ENCODE results near the gene PLCXD1.
"Not testable (repeated sequence)": the region's sequence is repeated elsewhere in the genome, so short reads cannot be mapped to it uniquely, and the experiment has no call there.

PLCXD1 gene

DNA sequence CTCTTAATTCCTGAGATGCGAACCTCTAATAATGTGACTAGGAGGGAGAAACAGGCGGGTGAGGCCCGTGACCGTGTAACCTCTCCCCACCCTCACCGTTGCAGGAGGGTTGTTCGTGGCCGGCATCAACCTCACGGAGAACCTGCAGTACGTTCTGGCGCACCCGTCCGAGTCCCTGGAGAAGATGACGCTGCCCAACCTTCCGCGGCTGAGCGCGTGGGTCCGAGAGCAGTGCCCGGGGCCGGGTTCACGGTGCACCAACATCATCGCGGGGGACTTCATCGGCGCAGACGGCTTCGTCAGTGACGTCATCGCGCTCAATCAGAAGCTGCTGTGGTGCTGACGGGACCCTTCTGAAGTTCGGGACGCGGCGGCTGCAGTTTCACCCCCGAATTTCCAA is 17.8 kb downstream of the PLCXD1 start:
- Mint-ChIP-seq H3K36me3 (ENCODE audit: low read depth) (peaks cover 12% of the 10 kb centered on the region), H3K27ac (no peak overlapping the region)

GRCh38 chrX:300334-300733 is 19.2 kb downstream of the PLCXD1 start:
- Mint-ChIP-seq H3K27ac (no peak overlapping the region), H3K9me3 (no peaks in the 10 kb centered on the region), H3K36me3 (ENCODE audit: low read depth) (peaks cover 12% of the 10 kb centered on the region), H3K27me3 (ENCODE audit: low read depth) (no peaks in the 10 kb centered on the region), H3K4me3 (no peak overlapping the region), H3K4me1 (ENCODE audit: low read depth) (no peaks in the 10 kb centered on the region)

More for the DNA sequence above, 17.8 kb downstream of the PLCXD1 start:
- Mint-ChIP-seq H3K4me3 (no peak overlapping the region), H3K27me3 (ENCODE audit: low read depth) (no peaks in the 10 kb centered on the region), H3K4me1 (ENCODE audit: low read depth) (no peaks in the 10 kb centered on the region), H3K9me3 (no peaks in the 10 kb centered on the region)

DNA sequence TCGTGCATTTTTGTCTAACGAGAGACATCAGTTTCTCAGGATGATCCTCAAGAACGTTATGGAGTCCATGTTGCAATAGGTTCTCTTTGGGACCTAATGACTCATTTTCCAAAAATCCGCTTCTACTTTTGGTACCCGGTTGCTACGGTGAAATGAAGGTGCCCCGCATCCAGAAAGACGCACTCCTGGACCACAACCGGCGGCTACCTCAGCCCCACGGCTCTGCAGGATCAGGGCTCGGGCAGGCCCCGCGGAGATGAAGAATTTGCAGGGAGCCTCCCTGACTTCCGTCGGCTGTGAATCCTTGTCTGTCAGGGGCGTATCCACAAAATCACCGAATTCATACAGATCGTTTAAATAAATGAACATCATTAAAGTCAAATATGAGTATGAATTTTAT is 21.8 kb downstream of the PLCXD1 start:
- Mint-ChIP-seq H3K27ac (no peak overlapping the region), H3K4me1 (ENCODE audit: low read depth) (no peaks in the 10 kb centered on the region), H3K27me3 (ENCODE audit: low read depth) (no peaks in the 10 kb centered on the region), H3K4me3 (no peak overlapping the region), H3K9me3 (no peaks in the 10 kb centered on the region), H3K36me3 (ENCODE audit: low read depth) (peaks cover 14% of the 10 kb centered on the region)

DNA sequence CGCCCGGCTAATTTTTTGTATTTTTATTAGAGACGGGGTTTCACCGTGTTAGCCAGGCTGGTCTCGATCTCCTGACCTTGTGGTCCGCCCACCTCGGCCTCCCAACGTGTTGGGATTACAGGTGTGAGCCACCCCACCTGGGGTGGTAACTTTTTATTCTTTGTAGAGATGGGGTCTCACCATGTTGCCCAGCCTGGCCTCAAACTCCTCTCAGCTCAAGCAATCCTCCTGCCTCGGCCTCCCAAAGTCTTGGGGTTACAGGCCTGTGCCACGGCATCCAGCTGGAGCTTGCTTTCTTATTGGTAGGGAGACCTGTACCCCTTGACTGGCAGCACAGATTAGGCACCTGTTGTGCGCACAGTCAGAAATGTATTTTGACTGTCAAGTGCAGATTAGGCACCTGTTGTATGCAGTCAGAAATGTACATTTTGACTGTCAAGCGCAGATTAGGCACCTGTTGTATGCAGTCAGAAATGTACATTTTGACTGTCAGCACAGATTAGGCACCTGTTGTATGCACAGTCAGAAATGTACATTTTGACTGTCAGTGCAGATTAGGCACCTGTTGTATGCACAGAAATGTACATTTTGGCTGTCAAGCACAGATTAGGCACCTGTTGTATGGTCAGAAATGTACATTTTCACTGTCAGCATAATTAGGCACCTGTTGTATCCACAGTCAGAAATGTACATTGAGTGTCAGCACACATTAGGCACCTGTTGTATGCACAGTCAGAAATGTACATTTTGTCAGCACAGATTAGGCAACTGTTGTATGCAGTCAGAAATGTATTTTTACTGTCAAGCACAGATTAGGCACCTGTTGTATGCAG is 24.8 kb downstream of the PLCXD1 start:
- H3K36me3 Mint-ChIP-seq (ENCODE audit: low read depth) = peaks cover 27% of the 10 kb centered on the region
- H3K4me1 Mint-ChIP-seq (ENCODE audit: low read depth); H3K27ac Mint-ChIP-seq; H3K27me3 Mint-ChIP-seq (ENCODE audit: low read depth); H3K4me3 Mint-ChIP-seq; H3K9me3 Mint-ChIP-seq: not testable (repeated sequence)

GRCh38 chrX:306614-307251 is 25.6 kb downstream of the PLCXD1 start:
- not testable (repeated sequence) for H3K27me3 Mint-ChIP-seq (ENCODE audit: low read depth); H3K27ac Mint-ChIP-seq; H3K9me3 Mint-ChIP-seq; H3K4me1 Mint-ChIP-seq (ENCODE audit: low read depth); H3K4me3 Mint-ChIP-seq
- H3K36me3 Mint-ChIP-seq (ENCODE audit: low read depth) = peaks cover 28% of the 10 kb centered on the region

GRCh38 chrX:307261-308111 is 26.3 kb downstream of the PLCXD1 start:
- H3K4me3 Mint-ChIP-seq = no peak overlapping the region

GRCh38 chrX:308821-309520 is 27.8 kb downstream of the PLCXD1 start:
- no peaks in the 10 kb centered on the region for H3K9me3 Mint-ChIP-seq
- no peak overlapping the region for H3K4me3 Mint-ChIP-seq
- H3K4me1 Mint-ChIP-seq (ENCODE audit: low read depth) = peaks cover 3% of the 10 kb centered on the region
- H3K27me3 Mint-ChIP-seq (ENCODE audit: low read depth) = no peaks in the 10 kb centered on the region
- peaks cover 31% of the 10 kb centered on the region for H3K36me3 Mint-ChIP-seq (ENCODE audit: low read depth)
- no peak overlapping the region for H3K27ac Mint-ChIP-seq

More at GRCh38 chrX:307261-308111, 26.3 kb downstream of the PLCXD1 start:
- no peak overlapping the region for H3K27ac Mint-ChIP-seq
- H3K9me3 Mint-ChIP-seq = no peaks in the 10 kb centered on the region
- H3K36me3 Mint-ChIP-seq (ENCODE audit: low read depth) = peaks cover 31% of the 10 kb centered on the region
- no peaks in the 10 kb centered on the region for H3K27me3 Mint-ChIP-seq (ENCODE audit: low read depth)
- peaks cover 3% of the 10 kb centered on the region for H3K4me1 Mint-ChIP-seq (ENCODE audit: low read depth)

- no peaks in the 10 kb centered on the region for H3K27me3 Mint-ChIP-seq (ENCODE audit: low read depth)
- H3K4me3 Mint-ChIP-seq = no peak overlapping the region
- H3K4me1 Mint-ChIP-seq (ENCODE audit: low read depth) = peaks cover 3% of the 10 kb centered on the region
- no peaks in the 10 kb centered on the region for H3K9me3 Mint-ChIP-seq
- H3K27ac Mint-ChIP-seq = no peak overlapping the region
- H3K36me3 Mint-ChIP-seq (ENCODE audit: low read depth) = peaks cover 31% of the 10 kb centered on the region
These were observed 29.5 kb downstream of the PLCXD1 start for GRCh38 chrX:310621-311155.

DNA sequence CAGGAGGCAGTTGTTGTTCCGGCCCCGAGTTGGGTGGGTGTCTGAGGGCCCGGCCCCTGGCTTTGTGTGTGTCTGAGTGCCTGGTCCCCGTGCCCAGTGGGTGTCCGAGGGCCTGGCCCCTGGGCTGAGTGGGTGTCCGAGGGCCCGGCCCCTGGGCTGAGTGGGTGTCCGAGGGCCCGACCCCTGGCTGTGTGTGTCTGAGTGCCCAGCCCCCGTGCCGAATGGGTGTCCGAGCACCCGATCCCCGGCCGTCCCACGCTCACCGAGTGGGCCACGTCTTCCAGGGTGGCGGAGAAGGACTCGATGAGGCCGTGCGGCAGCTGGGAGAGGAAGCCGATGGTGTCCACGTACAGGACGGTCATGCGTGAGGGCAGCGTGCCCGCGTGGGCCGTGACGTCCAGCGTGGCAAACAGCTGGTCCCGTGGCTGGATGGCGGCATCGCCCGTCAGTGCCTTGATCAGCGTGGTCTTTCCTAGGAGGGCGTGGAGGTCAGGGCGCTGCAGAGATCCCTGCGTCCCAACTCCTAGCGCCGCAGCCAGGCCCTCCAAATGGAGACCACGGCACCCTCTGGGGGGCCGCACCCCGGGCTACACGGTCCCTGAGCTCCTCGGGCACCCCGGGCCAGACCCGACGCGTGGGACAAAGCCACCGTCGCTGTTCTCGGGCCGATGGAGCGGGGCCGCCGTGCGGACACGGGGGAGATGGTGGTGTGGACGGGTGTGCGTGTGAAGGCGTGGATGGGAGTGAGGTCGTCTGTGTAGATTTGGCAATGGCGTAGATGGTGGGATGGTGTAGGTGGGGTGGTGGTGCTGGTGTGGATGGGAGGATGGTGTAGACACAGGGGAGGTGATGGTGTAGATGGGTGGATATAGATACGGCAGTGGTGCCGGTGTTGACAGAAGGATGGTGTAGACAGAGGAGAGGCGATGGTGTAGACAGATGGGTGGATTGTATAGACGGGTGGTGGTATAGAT is 30.3 kb downstream of the PLCXD1 start:
- Mint-ChIP-seq H3K4me1 (ENCODE audit: low read depth) (peaks cover 3% of the 10 kb centered on the region), H3K9me3 (no peaks in the 10 kb centered on the region), H3K36me3 (ENCODE audit: low read depth) (peaks cover 26% of the 10 kb centered on the region), H3K27me3 (ENCODE audit: low read depth) (no peaks in the 10 kb centered on the region), H3K27ac (no peak overlapping the region), H3K4me3 (no peak overlapping the region)

DNA sequence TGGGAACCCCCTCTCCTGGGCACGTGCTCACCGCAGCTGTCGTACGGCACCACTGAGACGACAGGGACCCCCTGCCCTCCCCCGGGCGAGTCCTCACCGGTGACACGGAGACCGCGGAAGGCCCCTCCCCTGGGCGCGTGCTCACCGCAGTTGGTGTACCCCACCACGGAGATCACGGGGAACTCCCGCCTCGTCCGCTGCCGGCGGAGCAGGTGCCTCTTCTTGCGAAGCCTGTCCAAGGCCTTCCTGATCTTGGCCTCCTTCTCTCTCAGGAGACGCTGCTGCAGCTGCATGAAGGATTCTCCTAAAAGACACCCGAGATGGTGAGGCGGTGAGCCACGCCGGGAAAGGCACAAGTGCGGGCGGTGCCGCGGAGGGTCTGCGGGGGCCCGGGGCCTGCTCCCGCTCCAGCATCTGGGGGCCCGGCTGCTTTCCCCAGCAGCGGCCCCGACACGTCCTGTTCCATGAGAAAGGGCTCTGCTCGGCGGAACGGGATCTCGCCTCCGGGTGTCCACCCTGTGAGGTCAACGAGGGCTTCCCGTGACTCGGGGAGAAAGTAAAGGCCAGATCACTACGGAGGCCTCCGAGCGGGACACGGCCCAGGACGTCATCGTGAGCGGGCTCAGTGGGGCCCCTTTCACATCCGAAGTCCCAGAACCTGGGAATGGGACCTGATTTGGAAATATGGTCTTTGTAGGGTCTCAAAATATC is 31.6 kb downstream of the PLCXD1 start:
- H3K27me3 Mint-ChIP-seq (ENCODE audit: low read depth) = no peaks in the 10 kb centered on the region
- H3K27ac Mint-ChIP-seq = no peak overlapping the region
- peaks cover 25% of the 10 kb centered on the region for H3K36me3 Mint-ChIP-seq (ENCODE audit: low read depth)
- peaks cover 3% of the 10 kb centered on the region for H3K4me1 Mint-ChIP-seq (ENCODE audit: low read depth)
- no peaks in the 10 kb centered on the region for H3K9me3 Mint-ChIP-seq
- no peak overlapping the region for H3K4me3 Mint-ChIP-seq

- H3K4me3 Mint-ChIP-seq = no peak overlapping the region
- H3K27me3 Mint-ChIP-seq (ENCODE audit: low read depth) = no peaks in the 10 kb centered on the region
- peaks cover 7% of the 10 kb centered on the region for H3K4me1 Mint-ChIP-seq (ENCODE audit: low read depth)
- no peak overlapping the region for H3K27ac Mint-ChIP-seq
- H3K36me3 Mint-ChIP-seq (ENCODE audit: low read depth) = peaks cover 25% of the 10 kb centered on the region
- H3K9me3 Mint-ChIP-seq = no peaks in the 10 kb centered on the region
These were observed 32.4 kb downstream of the PLCXD1 start for GRCh38 chrX:313546-313945.

DNA sequence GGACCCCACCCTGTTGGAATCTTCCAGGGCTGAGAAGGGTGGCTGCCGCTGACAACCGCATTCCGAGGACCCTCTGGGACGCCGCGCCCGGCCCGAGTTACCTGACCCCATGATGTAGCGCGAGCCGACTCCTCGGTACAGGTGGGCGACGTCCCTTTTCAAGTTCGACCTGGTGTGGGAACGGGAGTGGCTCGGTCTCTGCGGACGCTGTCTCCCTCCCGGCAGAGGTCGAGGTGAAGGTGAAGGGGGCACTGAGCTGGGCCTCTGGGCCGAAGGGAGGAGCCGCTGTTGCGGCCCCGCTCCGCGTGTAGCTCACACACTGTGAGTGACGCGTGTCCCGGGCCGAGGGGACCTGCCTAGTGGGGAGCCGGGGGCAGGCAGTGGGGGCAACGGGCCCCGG is 32.9 kb downstream of the PLCXD1 start:
- H3K9me3 Mint-ChIP-seq = no peaks in the 10 kb centered on the region
- H3K27ac Mint-ChIP-seq = no peak overlapping the region
- peaks cover 7% of the 10 kb centered on the region for H3K4me1 Mint-ChIP-seq (ENCODE audit: low read depth)
- H3K36me3 Mint-ChIP-seq (ENCODE audit: low read depth) = peaks cover 25% of the 10 kb centered on the region
- no peak overlapping the region for H3K4me3 Mint-ChIP-seq
- H3K27me3 Mint-ChIP-seq (ENCODE audit: low read depth) = no peaks in the 10 kb centered on the region
